GM18517 (cell line): ENCODE measurements around the gene ZNF311.
"Not testable (repeated sequence)": the region's sequence is repeated elsewhere in the genome, so short reads cannot be mapped to it uniquely, and the experiment has no call there.

ENCODE experiments used
- ATAC-seq: cut with Tn5 transposase; IDR thresholded peaks from one replicate; pipeline ENCODE4 v1.9.1; 2021; ENCODE audit warnings: mild to moderate bottlenecking, moderate library complexity; ENCODE audit not compliant: unreplicated experiment

ZNF311 gene

GRCh38 chr6:28983838-28984237, 21.3 kb downstream of the ZNF311 start:
- no peak for ATAC-seq

GRCh38 chr6:28982476-28983266, 22.4 kb downstream of the ZNF311 start:
- ATAC-seq: peak; percentile 8

- peak; percentile 62 for ATAC-seq
Measured at GRCh38 chr6:28981833-28982475, 23.2 kb downstream of the ZNF311 start.

GRCh38 chr6:28981431-28981832, 23.7 kb downstream of the ZNF311 start:
- peak; percentile 37 for ATAC-seq

GRCh38 chr6:28980852-28981430, 24.2 kb downstream of the ZNF311 start:
- peak; percentile 32 for ATAC-seq

- no peak for ATAC-seq
Measured at GRCh38 chr6:28980137-28980851, 24.8 kb downstream of the ZNF311 start.

- no peak for ATAC-seq
Measured at GRCh38 chr6:28979679-28980078, 25.4 kb downstream of the ZNF311 start.

- ATAC-seq: no peak
Measured at GRCh38 chr6:28978959-28979561, 26.1 kb downstream of the ZNF311 start.

GRCh38 chr6:28978133-28978491, 27.0 kb downstream of the ZNF311 start:
- no peak for ATAC-seq

GRCh38 chr6:28977341-28978132, 27.6 kb downstream of the ZNF311 start:
- ATAC-seq: no peak

GRCh38 chr6:28976677-28977076, 28.4 kb downstream of the ZNF311 start:
- ATAC-seq: no peak

- no peak for ATAC-seq
Measured at GRCh38 chr6:28974505-28974904, 30.6 kb downstream of the ZNF311 start.

- not testable (repeated sequence) for ATAC-seq
Measured at GRCh38 chr6:28970056-28970455, 35.1 kb downstream of the ZNF311 start.

- ATAC-seq: no peak
Measured at GRCh38 chr6:28969129-28969528, 36.0 kb downstream of the ZNF311 start.

- ATAC-seq: no peak
Measured at GRCh38 chr6:28968476-28968875, 36.6 kb downstream of the ZNF311 start.

GRCh38 chr6:28965706-28966105, 39.4 kb downstream of the ZNF311 start:
- no peak for ATAC-seq

- no peak for ATAC-seq
Measured at GRCh38 chr6:28960846-28961500, 44.1 kb downstream of the ZNF311 start.

GRCh38 chr6:28958561-28959243, 46.4 kb downstream of the ZNF311 start:
- ATAC-seq: not testable (repeated sequence)

GRCh38 chr6:28957795-28958314, 47.3 kb downstream of the ZNF311 start:
- ATAC-seq: not testable (repeated sequence)
